HepG2 (cell line): Measurements from ENCODE around the gene ZBTB22. TPM values are rescaled to one million over a fixed set of nuclear protein-coding genes. Genes with fewer than 3 reads are reported as not detected.

ENCODE experiments used
- ADNP ChIP-seq: sonication (generic); formaldehyde crosslinking; IDR thresholded peaks from 2 replicates; pipeline ENCODE4 v1.4.0; 2020; ENCODE audit warnings: missing genetic modification reagents
- BRD4 ChIP-seq: sonication (generic); formaldehyde crosslinking; IDR thresholded peaks from 2 replicates; pipeline ENCODE4 v1.4.0; 2020; ENCODE audit warnings: missing genetic modification reagents
- EZH2 ChIP-seq: conservative IDR thresholded peaks from 2 replicates; pipeline ENCODE4 v1.6.1; 2012; ENCODE audit warnings: mild to moderate bottlenecking, low read depth, low read length, moderate library complexity
- FOXO1 ChIP-seq: sonication (generic); formaldehyde crosslinking; IDR thresholded peaks from 2 replicates; pipeline ENCODE4 v1.4.0; 2020; ENCODE audit warnings: missing genetic modification reagents
- KLF16 ChIP-seq, 2 experiments: sonication (generic) in 1 of 2; formaldehyde crosslinking in 1 of 2; IDR thresholded peaks; 2 replicates each; pipeline versions ENCODE4 v1.6.1 to v1.8.0; 2016 to 2023; ENCODE audit warnings: missing genetic modification reagents in 2 of 2, missing compliant biosample characterization in 1 of 2
- RBFOX2 ChIP-seq: fragments of 200-400 bp; formaldehyde crosslinking; IDR thresholded peaks from 2 replicates; pipeline ENCODE4 v1.6.1; 2017; ENCODE audit warnings: low read depth, mild to moderate bottlenecking, low read length
- SIN3A ChIP-seq: IDR thresholded peaks from 2 replicates; pipeline ENCODE4 v1.6.1; 2011; ENCODE audit warnings: low read depth, mild to moderate bottlenecking, control low read depth, low read length, borderline replicate concordance
- SRY ChIP-seq: sonication (generic); formaldehyde crosslinking; IDR thresholded peaks from 2 replicates; pipeline ENCODE4 v1.8.0; 2022; ENCODE audit warnings: mild to moderate bottlenecking, missing genetic modification reagents
- TBX2 ChIP-seq: sonication (generic); formaldehyde crosslinking; IDR thresholded peaks from 2 replicates; pipeline ENCODE4 v1.5.0; 2020; ENCODE audit warnings: missing genetic modification reagents, mild to moderate bottlenecking, borderline replicate concordance
- ZEB1 ChIP-seq: IDR thresholded peaks from 2 replicates; pipeline ENCODE4 v1.6.1; 2012; ENCODE audit warnings: mild to moderate bottlenecking, low read depth, inconsistent platforms; ENCODE audit not compliant: insufficient replicate concordance
- ZFX ChIP-seq: sonication (generic); formaldehyde crosslinking; IDR thresholded peaks from 2 replicates; pipeline ENCODE4 v1.4.0; 2020; ENCODE audit warnings: mild to moderate bottlenecking, low read depth, missing genetic modification reagents, moderate library complexity
- polyA plus RNA-seq, 8 experiments: library from polyadenylated mRNA; depleted of rRNA in 3 of 8; stranded (reverse) in 7 of 8; unstranded in 1 of 8; fragments of >200 nt; fragmentation: Illumina TruSeq in 4 of 8; extraction: Trizol in 4 of 8; gene quantifications; 2 replicates each; pipeline versions ENCODE4 v1.2.1 to v1.2.3, GENCODE V29; 2011 to 2016; ENCODE audit warnings: low read depth in 4 of 8, missing spikeins in 1 of 8, mixed read lengths in 1 of 8; ENCODE audit not compliant: insufficient read depth in 1 of 8
- total RNA-seq, 5 experiments: library from RNA; depleted of rRNA; stranded (reverse); fragments of >200 nt; fragmentation: Illumina TruSeq; extraction: Trizol; gene quantifications; 2 replicates each; pipeline ENCODE4 v1.2.3, GENCODE V29; 2016; ENCODE audit warnings: low read depth in 1 of 5
- TF ChIP-seq, protein P1 (sequence below): sonication (generic); formaldehyde crosslinking; IDR thresholded peaks from 2 replicates; pipeline ENCODE4; 2020; ENCODE audit warnings: missing genetic modification reagents, mild to moderate bottlenecking, borderline replicate concordance
- TF ChIP-seq, protein P2 (sequence below): sonication (generic); formaldehyde crosslinking; IDR thresholded peaks from 2 replicates; pipeline ENCODE4 v1.5.0; 2020; ENCODE audit warnings: mild to moderate bottlenecking, missing genetic modification reagents, moderate library complexity
- TF ChIP-seq, protein P3 (sequence below): sonication (generic); formaldehyde crosslinking; IDR thresholded peaks from 2 replicates; pipeline ENCODE4 v1.4.0; 2020; ENCODE audit warnings: missing genetic modification reagents, mild to moderate bottlenecking, borderline replicate concordance
- TF ChIP-seq, protein P4 (sequence below), 2 experiments: sonication (generic) in 1 of 2; formaldehyde crosslinking in 1 of 2; IDR thresholded peaks; 2 replicates each; pipeline versions ENCODE4 v1.4.0 to v1.6.1; 2016 to 2020; ENCODE audit warnings: borderline replicate concordance in 1 of 2, low read depth in 1 of 2, mild to moderate bottlenecking in 1 of 2, missing genetic modification reagents in 1 of 2

Gene ZBTB22
- total and polyA plus RNA-seq, 2 of the 13 experiments (the other 11 are each of a cell fraction or from before 2014, with no cell fraction given) = 8.0 to 10.6 TPM

DNA sequence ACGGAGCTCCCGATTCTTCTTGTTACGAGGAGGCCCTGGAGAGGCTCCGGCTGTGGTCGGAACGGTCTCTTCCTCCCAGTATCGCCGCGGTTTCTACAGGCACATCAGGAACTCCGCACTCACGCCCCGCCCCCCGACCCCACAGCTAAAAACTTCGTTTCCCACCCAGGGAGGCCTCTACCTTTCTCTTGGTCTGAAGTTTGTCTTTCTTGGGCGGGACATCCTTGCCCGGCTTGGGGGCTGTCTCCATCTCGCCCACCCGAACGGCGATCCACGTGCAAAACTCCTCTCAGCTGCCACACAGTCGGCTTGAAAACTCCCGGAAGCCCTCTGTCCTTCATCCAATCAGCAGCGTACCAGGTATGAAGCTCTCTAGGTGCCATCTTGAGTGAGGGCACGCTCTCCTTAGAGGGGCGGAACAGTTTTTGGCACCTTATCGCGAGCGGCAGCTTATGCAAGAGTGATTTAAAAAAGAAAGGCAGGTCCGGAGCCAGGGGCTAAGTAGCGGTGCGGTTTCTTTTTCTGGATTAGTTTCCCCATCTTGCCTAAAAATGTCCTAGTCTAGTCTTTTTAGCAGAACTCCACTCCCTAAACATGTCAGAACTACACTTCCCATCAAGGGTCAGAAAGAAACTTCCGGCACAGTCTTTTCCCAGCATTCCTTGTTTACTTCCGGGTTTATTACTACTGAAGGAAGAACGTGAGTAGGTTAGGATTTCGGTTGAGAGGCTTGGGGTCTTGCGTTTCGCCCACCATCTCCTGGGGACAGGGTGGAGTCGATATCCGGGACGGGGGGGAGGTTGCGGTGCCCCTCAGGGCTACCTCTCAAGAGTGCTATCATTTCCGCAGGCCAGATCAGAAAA, 28.4 kb downstream of the ZBTB22 start, which contains the start of the genes PFDN6 and WDR46 (continued):
- TF ChIP-seq EZH2 = no peak
- peak; percentile 51; the same call in 1 of the 2 replicates for TF ChIP-seq ZFX
- 0 out of 2 replicates have a peak, but pooled peaks have one; percentile 5 for TF ChIP-seq RBFOX2
- peak; percentile 50; the same call in 1 of the 2 replicates for TF ChIP-seq TBX2
- peak; percentile 81 for TF ChIP-seq ZEB1
- TF ChIP-seq, protein P1, sequence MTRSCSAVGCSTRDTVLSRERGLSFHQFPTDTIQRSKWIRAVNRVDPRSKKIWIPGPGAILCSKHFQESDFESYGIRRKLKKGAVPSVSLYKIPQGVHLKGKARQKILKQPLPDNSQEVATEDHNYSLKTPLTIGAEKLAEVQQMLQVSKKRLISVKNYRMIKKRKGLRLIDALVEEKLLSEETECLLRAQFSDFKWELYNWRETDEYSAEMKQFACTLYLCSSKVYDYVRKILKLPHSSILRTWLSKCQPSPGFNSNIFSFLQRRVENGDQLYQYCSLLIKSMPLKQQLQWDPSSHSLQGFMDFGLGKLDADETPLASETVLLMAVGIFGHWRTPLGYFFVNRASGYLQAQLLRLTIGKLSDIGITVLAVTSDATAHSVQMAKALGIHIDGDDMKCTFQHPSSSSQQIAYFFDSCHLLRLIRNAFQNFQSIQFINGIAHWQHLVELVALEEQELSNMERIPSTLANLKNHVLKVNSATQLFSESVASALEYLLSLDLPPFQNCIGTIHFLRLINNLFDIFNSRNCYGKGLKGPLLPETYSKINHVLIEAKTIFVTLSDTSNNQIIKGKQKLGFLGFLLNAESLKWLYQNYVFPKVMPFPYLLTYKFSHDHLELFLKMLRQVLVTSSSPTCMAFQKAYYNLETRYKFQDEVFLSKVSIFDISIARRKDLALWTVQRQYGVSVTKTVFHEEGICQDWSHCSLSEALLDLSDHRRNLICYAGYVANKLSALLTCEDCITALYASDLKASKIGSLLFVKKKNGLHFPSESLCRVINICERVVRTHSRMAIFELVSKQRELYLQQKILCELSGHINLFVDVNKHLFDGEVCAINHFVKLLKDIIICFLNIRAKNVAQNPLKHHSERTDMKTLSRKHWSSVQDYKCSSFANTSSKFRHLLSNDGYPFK = peak; percentile 92; the same call in 1 of the 2 replicates
- 0 out of 2 replicates have a peak, but pooled peaks have one; percentile 42 for TF ChIP-seq SRY
- TF ChIP-seq, protein P2, sequence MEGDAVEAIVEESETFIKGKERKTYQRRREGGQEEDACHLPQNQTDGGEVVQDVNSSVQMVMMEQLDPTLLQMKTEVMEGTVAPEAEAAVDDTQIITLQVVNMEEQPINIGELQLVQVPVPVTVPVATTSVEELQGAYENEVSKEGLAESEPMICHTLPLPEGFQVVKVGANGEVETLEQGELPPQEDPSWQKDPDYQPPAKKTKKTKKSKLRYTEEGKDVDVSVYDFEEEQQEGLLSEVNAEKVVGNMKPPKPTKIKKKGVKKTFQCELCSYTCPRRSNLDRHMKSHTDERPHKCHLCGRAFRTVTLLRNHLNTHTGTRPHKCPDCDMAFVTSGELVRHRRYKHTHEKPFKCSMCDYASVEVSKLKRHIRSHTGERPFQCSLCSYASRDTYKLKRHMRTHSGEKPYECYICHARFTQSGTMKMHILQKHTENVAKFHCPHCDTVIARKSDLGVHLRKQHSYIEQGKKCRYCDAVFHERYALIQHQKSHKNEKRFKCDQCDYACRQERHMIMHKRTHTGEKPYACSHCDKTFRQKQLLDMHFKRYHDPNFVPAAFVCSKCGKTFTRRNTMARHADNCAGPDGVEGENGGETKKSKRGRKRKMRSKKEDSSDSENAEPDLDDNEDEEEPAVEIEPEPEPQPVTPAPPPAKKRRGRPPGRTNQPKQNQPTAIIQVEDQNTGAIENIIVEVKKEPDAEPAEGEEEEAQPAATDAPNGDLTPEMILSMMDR (CRISPR knock-in tag) = 0 out of 2 replicates have a peak, but pooled peaks have one; percentile 3
- no peak for TF ChIP-seq ADNP
- TF ChIP-seq, protein P3, sequence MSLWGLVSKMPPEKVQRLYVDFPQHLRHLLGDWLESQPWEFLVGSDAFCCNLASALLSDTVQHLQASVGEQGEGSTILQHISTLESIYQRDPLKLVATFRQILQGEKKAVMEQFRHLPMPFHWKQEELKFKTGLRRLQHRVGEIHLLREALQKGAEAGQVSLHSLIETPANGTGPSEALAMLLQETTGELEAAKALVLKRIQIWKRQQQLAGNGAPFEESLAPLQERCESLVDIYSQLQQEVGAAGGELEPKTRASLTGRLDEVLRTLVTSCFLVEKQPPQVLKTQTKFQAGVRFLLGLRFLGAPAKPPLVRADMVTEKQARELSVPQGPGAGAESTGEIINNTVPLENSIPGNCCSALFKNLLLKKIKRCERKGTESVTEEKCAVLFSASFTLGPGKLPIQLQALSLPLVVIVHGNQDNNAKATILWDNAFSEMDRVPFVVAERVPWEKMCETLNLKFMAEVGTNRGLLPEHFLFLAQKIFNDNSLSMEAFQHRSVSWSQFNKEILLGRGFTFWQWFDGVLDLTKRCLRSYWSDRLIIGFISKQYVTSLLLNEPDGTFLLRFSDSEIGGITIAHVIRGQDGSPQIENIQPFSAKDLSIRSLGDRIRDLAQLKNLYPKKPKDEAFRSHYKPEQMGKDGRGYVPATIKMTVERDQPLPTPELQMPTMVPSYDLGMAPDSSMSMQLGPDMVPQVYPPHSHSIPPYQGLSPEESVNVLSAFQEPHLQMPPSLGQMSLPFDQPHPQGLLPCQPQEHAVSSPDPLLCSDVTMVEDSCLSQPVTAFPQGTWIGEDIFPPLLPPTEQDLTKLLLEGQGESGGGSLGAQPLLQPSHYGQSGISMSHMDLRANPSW (CRISPR knock-in tag) = no peak
- TF ChIP-seq FOXO1 = no peak
- TF ChIP-seq BRD4 (CRISPR knock-in tag) = 0 out of 2 replicates have a peak, but pooled peaks have one; percentile 33
- TF ChIP-seq KLF16 (CRISPR knock-in tag; IDR thresholded peaks at IDR 0.05) = 0 out of 4 replicates have a peak, but pooled peaks of 1 of the 2 experiments have one; percentile 10
- TF ChIP-seq, protein P4, sequence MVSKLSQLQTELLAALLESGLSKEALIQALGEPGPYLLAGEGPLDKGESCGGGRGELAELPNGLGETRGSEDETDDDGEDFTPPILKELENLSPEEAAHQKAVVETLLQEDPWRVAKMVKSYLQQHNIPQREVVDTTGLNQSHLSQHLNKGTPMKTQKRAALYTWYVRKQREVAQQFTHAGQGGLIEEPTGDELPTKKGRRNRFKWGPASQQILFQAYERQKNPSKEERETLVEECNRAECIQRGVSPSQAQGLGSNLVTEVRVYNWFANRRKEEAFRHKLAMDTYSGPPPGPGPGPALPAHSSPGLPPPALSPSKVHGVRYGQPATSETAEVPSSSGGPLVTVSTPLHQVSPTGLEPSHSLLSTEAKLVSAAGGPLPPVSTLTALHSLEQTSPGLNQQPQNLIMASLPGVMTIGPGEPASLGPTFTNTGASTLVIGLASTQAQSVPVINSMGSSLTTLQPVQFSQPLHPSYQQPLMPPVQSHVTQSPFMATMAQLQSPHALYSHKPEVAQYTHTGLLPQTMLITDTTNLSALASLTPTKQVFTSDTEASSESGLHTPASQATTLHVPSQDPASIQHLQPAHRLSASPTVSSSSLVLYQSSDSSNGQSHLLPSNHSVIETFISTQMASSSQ (IDR thresholded peaks at IDR 0.05; ENCODE audit: low read depth) = no peak; the same call in 1 of the 2 replicates
- TF ChIP-seq, protein P4 (CRISPR knock-in tag; IDR thresholded peaks at IDR 0.05; ENCODE audit: borderline replicate concordance) = peak; percentile 46; the same call in 1 of the 2 replicates
- peak; percentile 97 for TF ChIP-seq SIN3A
